Fibroblast of lung (primary cell): Measurements from ENCODE around the gene CCP110. TPM values are rescaled to one million over a fixed set of nuclear protein-coding genes. Genes with fewer than 3 reads are reported as not detected.

Source experiments
- DNase-seq, 2 donors: peaks; one replicate each; pipeline versions ENCODE4 v3.0.0 to v3.0.0-alpha.2; 2010; ENCODE audit warnings: low read depth in 2 of 2
- H2AFZ ChIP-seq: 2 replicates; pipeline ENCODE4 v1.5.1; 2012; ENCODE audit warnings: low read length, control low read depth, inconsistent platforms
- H3K27ac ChIP-seq: 2 replicates; pipeline ENCODE4 v1.5.1; 2011; ENCODE audit warnings: low read length, control low read depth; ENCODE audit not compliant: insufficient read depth
- H3K27me3 ChIP-seq: 2 replicates; pipeline ENCODE4 v1.5.1; 2011; ENCODE audit warnings: mild to moderate bottlenecking, low read length; ENCODE audit not compliant: control insufficient read depth, insufficient read depth
- H3K36me3 ChIP-seq: 2 replicates; pipeline ENCODE4 v1.5.1; 2011; ENCODE audit warnings: low read length; ENCODE audit not compliant: control insufficient read depth, insufficient read depth
- H3K4me1 ChIP-seq: 2 replicates; pipeline ENCODE4 v1.5.1; 2011; ENCODE audit warnings: low read length; ENCODE audit not compliant: control insufficient read depth, insufficient read depth; ENCODE audit errors: extremely low read depth
- H3K4me2 ChIP-seq: 2 replicates; pipeline ENCODE4 v1.5.1; 2011; ENCODE audit warnings: low read length, control low read depth; ENCODE audit not compliant: insufficient read depth; ENCODE audit errors: extremely low read depth
- H3K4me3 ChIP-seq, 4 experiments: fragments of 200-600 bp in 1 of 4; sonication (generic) in 1 of 4; replicated peaks in 1 of 4; 2 replicates each; pipeline ENCODE4 v1.5.1; 2011 to 2016; ENCODE audit warnings: low read length in 4 of 4, low read depth in 3 of 4, mild to moderate bottlenecking in 3 of 4, control low read depth in 2 of 4, inconsistent platforms in 1 of 4, mixed read lengths in 1 of 4; ENCODE audit not compliant: insufficient read depth in 1 of 4; ENCODE audit errors: control extremely low read depth in 1 of 4
- H3K79me2 ChIP-seq: 2 replicates; pipeline ENCODE4 v1.5.1; 2012; ENCODE audit warnings: mild to moderate bottlenecking, low read length, inconsistent platforms; ENCODE audit not compliant: control insufficient read depth, insufficient read depth
- H3K9ac ChIP-seq: 2 replicates; pipeline ENCODE4 v1.5.1; 2011; ENCODE audit warnings: mild to moderate bottlenecking, low read length, control low read depth; ENCODE audit not compliant: insufficient read depth
- H3K9me3 ChIP-seq: 2 replicates; pipeline ENCODE4 v1.5.1; 2012; ENCODE audit warnings: low read depth, low read length; ENCODE audit not compliant: control insufficient read depth, insufficient read depth
- H4K20me1 ChIP-seq: 2 replicates; pipeline ENCODE4 v1.5.1; 2011; ENCODE audit warnings: low read length; ENCODE audit not compliant: control insufficient read depth, insufficient read depth; ENCODE audit errors: extremely low read depth
- CTCF ChIP-seq, 2 donors: IDR thresholded peaks in 1 of 2; conservative IDR thresholded peaks in 1 of 2; 1 replicate in 1 of 2; 2 replicates in 1 of 2; pipeline ENCODE4 v1.5.1; 2011 to 2012; ENCODE audit warnings: low read length in 2 of 2, control low read depth in 1 of 2, inconsistent platforms in 1 of 2, low read depth in 1 of 2, mild to moderate bottlenecking in 1 of 2
- EZH2 ChIP-seq: IDR thresholded peaks from 2 replicates; pipeline ENCODE4 v1.5.1; 2012; ENCODE audit warnings: low read length, control low read depth, mild to moderate bottlenecking; ENCODE audit errors: missing control alignments
- polyA plus RNA-seq, 2 donors: library from polyadenylated mRNA; depleted of rRNA in 1 of 2; stranded (reverse) in 1 of 2; unstranded in 1 of 2; fragments of >200 nt; gene quantifications; 2 replicates each; pipeline ENCODE4 v1.2.1, GENCODE V29; 2011 to 2012; ENCODE audit warnings: missing spikeins in 1 of 2
- total RNA-seq: library from RNA; depleted of rRNA; stranded (reverse); fragments of >200 nt; gene quantifications from 2 replicates; pipeline ENCODE4 v1.2.1, GENCODE V29; 2014

CCP110 gene
- total and polyA plus RNA-seq, 2 donors (not counting 1 experiment from before 2014, with no cell fraction given): 8.8 to 14.0 TPM

- H3K9ac ChIP-seq: no peak overlapping the region
- TF ChIP-seq EZH2: no peak
- TF ChIP-seq CTCF (conservative IDR thresholded peaks at IDR 0.05 in 1 of 2, IDR thresholded peaks at IDR 0.05 in 1 of 2; ENCODE audit: low read depth in 1 of 2, low read length in 2 of 2): no peak
- DNase-seq: no peak
- H3K27ac ChIP-seq: no peak overlapping the region
- no peaks in the 10 kb centered on the region for H3K27me3 ChIP-seq
- no peak overlapping the region for H2AFZ ChIP-seq
- H3K4me2 ChIP-seq: no peak overlapping the region
- no peaks in the 10 kb centered on the region for H3K36me3 ChIP-seq
- no peaks in the 10 kb centered on the region for H4K20me1 ChIP-seq
- H3K4me1 ChIP-seq: no peaks in the 10 kb centered on the region
- H3K9me3 ChIP-seq: no peaks in the 10 kb centered on the region
- H3K4me3 ChIP-seq: no peak overlapping the region
- H3K79me2 ChIP-seq: no peaks in the 10 kb centered on the region
Measured at GRCh38 chr16:19512297-19512696, 11.4 kb upstream of the CCP110 start.

GRCh38 chr16:19513377-19514053 lies 10.2 kb upstream of the CCP110 start:
- Histone ChIP-seq H3K36me3 (no peaks in the 10 kb centered on the region), H3K9ac (no peak overlapping the region), H3K4me3 (no peak overlapping the region), H3K79me2 (no peaks in the 10 kb centered on the region), H3K4me2 (no peak overlapping the region), H3K27ac (no peak overlapping the region), H2AFZ (no peak overlapping the region), H3K4me1 (no peaks in the 10 kb centered on the region), H4K20me1 (no peaks in the 10 kb centered on the region), H3K9me3 (no peaks in the 10 kb centered on the region), H3K27me3 (no peaks in the 10 kb centered on the region)
- peak in 1 of 2 donors; percentile 66 for DNase-seq
- no peak for TF ChIP-seq EZH2
- TF ChIP-seq CTCF (conservative IDR thresholded peaks at IDR 0.05 in 1 of 2, IDR thresholded peaks at IDR 0.05 in 1 of 2; ENCODE audit: low read depth in 1 of 2, low read length in 2 of 2): no peak

DNA sequence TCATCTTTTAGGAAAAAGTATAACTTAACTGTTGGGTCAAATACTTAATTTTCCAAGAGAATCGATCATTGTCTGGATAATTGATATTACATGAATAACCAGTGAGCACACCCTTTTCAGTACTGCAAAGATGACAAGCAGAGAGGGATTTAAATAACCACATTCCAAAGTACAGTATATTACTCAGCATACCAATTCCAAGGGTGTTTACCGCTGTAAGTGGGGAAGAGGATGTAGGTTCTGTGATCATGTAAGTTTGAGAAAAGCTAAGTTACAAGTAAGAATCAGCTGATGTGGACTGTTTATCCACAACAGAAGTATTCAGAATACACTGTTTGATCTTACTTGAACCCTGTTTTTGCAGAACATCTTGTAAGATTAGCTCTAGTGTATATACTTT lies 8.0 kb upstream of the CCP110 start:
- H3K27me3 ChIP-seq: no peaks in the 10 kb centered on the region
- TF ChIP-seq EZH2 (no peak), CTCF (conservative IDR thresholded peaks at IDR 0.05 in 1 of 2, IDR thresholded peaks at IDR 0.05 in 1 of 2; ENCODE audit: low read depth in 1 of 2, low read length in 2 of 2) (no peak)
- H2AFZ ChIP-seq: no peak overlapping the region
- no peak overlapping the region for H3K4me3 ChIP-seq
- H3K27ac ChIP-seq: no peak overlapping the region
- no peaks in the 10 kb centered on the region for H4K20me1 ChIP-seq
- no peak for DNase-seq
- peaks cover 5% of the 10 kb centered on the region for H3K79me2 ChIP-seq
- no peaks in the 10 kb centered on the region for H3K36me3 ChIP-seq
- H3K9ac ChIP-seq: no peak overlapping the region
- H3K4me2 ChIP-seq: no peak overlapping the region
- no peaks in the 10 kb centered on the region for H3K9me3 ChIP-seq
- no peaks in the 10 kb centered on the region for H3K4me1 ChIP-seq
